ENCODE data around the gene PODNL1.

Gene PODNL1

DNA sequence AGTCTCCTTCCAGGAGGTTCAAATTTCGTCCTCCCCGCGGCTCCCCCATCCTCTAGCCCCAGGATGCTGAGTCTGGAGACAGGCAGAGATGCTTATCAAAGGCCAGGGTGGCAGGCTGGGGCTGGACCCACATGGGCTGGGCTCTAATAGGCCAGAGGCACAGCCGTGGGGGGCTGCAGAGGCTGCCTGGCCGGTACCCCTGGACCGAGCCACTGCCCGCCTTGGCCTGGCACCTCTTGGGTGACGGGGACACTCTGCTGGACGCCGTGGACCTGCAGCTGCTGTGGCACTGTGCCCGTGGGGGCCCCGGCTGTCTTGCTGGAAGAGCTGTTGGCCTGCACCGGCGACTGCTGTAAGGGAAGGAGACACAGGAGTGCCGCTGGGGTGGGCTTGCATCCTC lies 42.1 kb upstream of the PODNL1 start:
- no peak overlapping the region for H3K4me3 ChIP-seq (ENCODE audit: control insufficient read depth, low read depth, low read length)
- DNase-seq (ENCODE audit: low read depth) = no peak
- TF ChIP-seq, protein P1, sequence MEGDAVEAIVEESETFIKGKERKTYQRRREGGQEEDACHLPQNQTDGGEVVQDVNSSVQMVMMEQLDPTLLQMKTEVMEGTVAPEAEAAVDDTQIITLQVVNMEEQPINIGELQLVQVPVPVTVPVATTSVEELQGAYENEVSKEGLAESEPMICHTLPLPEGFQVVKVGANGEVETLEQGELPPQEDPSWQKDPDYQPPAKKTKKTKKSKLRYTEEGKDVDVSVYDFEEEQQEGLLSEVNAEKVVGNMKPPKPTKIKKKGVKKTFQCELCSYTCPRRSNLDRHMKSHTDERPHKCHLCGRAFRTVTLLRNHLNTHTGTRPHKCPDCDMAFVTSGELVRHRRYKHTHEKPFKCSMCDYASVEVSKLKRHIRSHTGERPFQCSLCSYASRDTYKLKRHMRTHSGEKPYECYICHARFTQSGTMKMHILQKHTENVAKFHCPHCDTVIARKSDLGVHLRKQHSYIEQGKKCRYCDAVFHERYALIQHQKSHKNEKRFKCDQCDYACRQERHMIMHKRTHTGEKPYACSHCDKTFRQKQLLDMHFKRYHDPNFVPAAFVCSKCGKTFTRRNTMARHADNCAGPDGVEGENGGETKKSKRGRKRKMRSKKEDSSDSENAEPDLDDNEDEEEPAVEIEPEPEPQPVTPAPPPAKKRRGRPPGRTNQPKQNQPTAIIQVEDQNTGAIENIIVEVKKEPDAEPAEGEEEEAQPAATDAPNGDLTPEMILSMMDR (IDR thresholded peaks at IDR 0.05; ENCODE audit: control insufficient read depth, insufficient read depth, low read depth, low read length, missing control alignments) = no peak

DNA sequence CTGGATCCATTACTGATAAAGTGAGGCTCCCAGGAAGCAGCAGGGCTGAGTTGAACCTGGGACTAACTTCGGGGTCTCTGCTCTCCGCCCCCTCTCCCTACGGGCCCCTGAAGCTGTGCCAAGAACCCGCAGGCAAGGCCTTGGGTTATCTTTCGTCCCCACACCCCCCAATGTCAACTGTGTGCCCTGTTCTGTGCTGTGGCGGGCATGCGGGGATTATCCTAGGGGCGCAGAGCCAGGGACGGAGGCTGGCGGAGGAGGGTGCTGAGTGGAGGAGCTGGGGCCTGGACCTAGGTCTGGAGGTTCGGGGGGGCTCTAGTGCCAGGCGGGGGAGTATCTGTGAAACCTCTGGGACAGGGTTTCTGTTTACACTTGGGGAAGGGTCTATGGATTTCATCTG lies 41.5 kb upstream of the PODNL1 start:
- no peak for DNase-seq (ENCODE audit: low read depth)
- H3K4me3 ChIP-seq (ENCODE audit: control insufficient read depth, low read depth, low read length) = no peak overlapping the region
- TF ChIP-seq, protein P1 (IDR thresholded peaks at IDR 0.05; ENCODE audit: control insufficient read depth, insufficient read depth, low read depth, low read length, missing control alignments) = no peak

DNA sequence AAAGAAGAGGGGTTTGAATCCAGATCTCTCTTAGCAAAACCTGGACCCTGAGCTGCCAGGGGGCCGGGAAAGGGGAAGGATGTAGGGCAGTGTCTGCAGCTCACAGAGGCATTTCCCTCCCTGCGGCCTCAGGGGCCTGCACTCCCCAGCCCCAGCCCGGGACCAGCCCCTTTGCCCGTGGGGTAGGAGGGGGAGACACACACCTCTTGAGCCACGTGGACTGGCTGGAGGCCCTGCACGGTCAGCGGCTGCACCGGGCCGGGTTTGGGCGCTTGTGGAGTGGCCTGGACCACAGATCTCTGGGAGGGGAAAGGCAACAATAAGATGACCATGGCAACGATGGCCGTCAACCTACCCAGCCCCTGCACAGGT lies 41.0 kb upstream of the PODNL1 start:
- TF ChIP-seq, protein P1 (IDR thresholded peaks at IDR 0.05; ENCODE audit: control insufficient read depth, insufficient read depth, low read depth, low read length, missing control alignments) = no peak
- H3K4me3 ChIP-seq (ENCODE audit: control insufficient read depth, low read depth, low read length) = no peak overlapping the region
- no peak for DNase-seq (ENCODE audit: low read depth)

DNA sequence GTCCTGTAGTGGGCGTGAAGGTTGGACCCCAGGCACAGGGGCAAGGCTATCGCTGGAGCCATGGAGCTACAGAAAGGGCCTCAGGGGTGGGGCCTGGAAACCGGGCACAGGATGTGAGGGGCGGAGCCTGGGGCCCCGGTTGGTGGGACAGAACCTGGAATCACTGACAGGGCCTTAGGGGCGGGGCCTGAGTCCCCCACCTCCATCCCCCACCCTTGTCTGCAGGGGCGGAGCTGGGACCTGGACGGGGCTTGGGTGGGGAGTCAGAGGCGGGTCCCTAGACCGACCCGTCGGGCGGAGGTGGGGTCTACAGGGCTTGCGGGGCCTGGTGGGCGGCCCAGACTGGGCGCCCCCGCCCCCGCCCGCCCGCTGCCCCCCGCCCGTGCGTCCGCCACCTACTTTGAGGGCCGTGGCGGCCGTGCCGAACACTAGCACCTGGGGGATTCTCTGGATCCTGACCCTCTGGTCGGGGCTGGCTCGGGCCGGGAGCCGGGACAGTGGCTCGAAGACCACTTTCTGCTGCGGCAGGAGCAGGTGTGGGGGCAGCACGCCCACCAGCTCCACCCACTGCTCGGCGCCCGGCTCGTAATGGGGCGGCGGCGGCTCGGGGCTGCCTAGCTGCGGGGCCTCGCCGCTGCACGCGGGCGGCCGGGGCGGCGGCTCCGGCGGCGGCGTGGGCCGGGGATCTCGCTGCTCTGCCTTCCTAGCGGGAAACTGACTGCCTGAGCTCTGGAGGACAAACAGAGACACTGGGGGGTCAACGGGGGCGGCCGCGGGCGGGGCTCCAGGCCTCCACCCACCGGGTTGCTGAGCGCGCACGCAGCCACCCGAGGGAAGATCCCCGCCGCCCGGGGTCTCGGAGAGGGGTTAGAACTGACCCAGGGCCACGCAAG lies 40.4 kb upstream of the PODNL1 start:
- DNase-seq (ENCODE audit: low read depth) = no peak
- TF ChIP-seq, protein P1 (IDR thresholded peaks at IDR 0.05; ENCODE audit: control insufficient read depth, insufficient read depth, low read depth, low read length, missing control alignments) = no peak

DNA sequence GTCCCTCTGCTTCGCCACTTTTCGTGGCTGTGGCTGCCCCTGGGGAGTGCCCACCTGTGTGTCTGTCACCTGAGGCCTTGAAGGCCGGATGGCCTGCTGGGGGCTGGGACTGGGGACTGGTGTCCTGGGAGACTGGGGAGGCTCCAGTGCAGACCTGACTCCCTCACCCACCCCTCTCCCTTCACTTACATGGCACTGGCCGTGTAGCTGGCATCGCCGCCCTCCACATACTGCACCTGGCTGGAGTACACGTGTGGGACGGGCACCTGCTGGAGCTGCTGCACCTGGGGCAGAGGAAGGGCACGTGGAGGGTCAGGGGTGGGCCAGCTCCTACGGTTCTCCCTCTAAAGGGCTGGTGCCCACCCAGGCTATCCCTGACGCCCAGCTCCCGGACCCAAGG lies 39.6 kb upstream of the PODNL1 start:
- no peak for DNase-seq (ENCODE audit: low read depth)
- H3K4me3 ChIP-seq (ENCODE audit: control insufficient read depth, low read depth, low read length) = no peak overlapping the region
- TF ChIP-seq, protein P1 (IDR thresholded peaks at IDR 0.05; ENCODE audit: control insufficient read depth, insufficient read depth, low read depth, low read length, missing control alignments) = no peak

More for the DNA sequence above, 40.4 kb upstream of the PODNL1 start:
- H3K4me3 ChIP-seq (ENCODE audit: control insufficient read depth, low read depth, low read length) = no peak overlapping the region

DNA sequence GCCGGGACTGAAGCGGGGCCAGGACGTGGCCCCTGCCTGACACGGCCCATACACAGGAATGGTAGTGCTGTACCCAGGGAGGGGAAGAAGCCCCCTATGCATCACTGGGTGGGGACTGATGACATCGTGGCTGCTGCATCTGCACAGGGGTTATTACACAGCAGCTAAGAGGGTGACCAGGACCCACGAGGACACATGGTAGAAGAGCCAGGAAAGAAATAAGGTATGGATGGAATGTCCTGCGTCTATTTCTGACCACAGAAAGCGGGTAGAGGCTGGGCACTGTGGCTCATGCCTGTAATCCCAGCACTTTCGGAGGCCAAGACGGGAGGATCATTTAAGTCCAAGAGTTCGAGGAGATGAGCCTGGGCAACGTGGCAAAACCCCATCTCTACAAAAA lies 38.2 kb upstream of the PODNL1 start:
- no peak overlapping the region for H3K4me3 ChIP-seq (ENCODE audit: control insufficient read depth, low read depth, low read length)
- DNase-seq (ENCODE audit: low read depth) = no peak
- TF ChIP-seq, protein P1 (IDR thresholded peaks at IDR 0.05; ENCODE audit: control insufficient read depth, insufficient read depth, low read depth, low read length, missing control alignments) = no peak

All from AG09309 (cell line).